Measurements from ENCODE around the gene FOXR1. TPM values are rescaled to one million over a fixed set of nuclear protein-coding genes. Genes with fewer than 3 reads are reported as not detected.

Gene FOXR1
- total RNA-seq, 2 donors from 2014 or later: 0.98 TPM; not detected in 1

Other genes with a start within 250 kb of the FOXR1 start
- 100 to 1,000 TPM; 149 to 209 TPM for gene DDX6, start 180.6 kb upstream of the FOXR1 start, total RNA-seq
- 10 to 100 TPM in 1 of 2 donors, 1 to 10 TPM in 1; 8.0 to 20.2 TPM for gene CXCR5, start 87.9 kb upstream of the FOXR1 start, total RNA-seq
- 10 to 100 TPM; 30.2 to 49.6 TPM for gene BCL9L, start 45.8 kb upstream of the FOXR1 start, total RNA-seq
- 1 to 10 TPM in 1 of 2 donors, under 1 TPM in 1; 0.43 to 7.1 TPM for gene UPK2, start 15.5 kb upstream of the FOXR1 start, total RNA-seq
- gene CENATAC, start 26.4 kb downstream of the FOXR1 start, total RNA-seq: 10 to 100 TPM; 38.9 to 44.8 TPM
- 1,000 to 10,000 TPM; 1,597 to 2,232 TPM for gene RPS25, start 46.6 kb downstream of the FOXR1 start, total RNA-seq
- 10 to 100 TPM; 75.2 to 77.6 TPM for gene TRAPPC4, start 47.0 kb downstream of the FOXR1 start, total RNA-seq
- 10 to 100 TPM; 28.1 to 36.8 TPM for gene SLC37A4, start 59.1 kb downstream of the FOXR1 start, total RNA-seq
- gene HYOU1, start 85.4 kb downstream of the FOXR1 start, total RNA-seq: 100 to 1,000 TPM in 1 of 2 donors, 10 to 100 TPM in 1; 67.7 to 117 TPM
- 10 to 100 TPM; 31.7 to 33.7 TPM for gene VPS11, start 96.1 kb downstream of the FOXR1 start, total RNA-seq
- 10 to 100 TPM; 15.7 to 26.3 TPM for gene HMBS, start 113.1 kb downstream of the FOXR1 start, total RNA-seq
- 10 to 100 TPM; 57.6 to 85.7 TPM for gene DPAGT1, start 130.1 kb downstream of the FOXR1 start, total RNA-seq
- 10 to 100 TPM; 16.5 to 26.4 TPM for gene C2CD2L, start 135.6 kb downstream of the FOXR1 start, total RNA-seq
- gene HINFP, start 149.8 kb downstream of the FOXR1 start, total RNA-seq: 10 to 100 TPM; 41.6 to 47.5 TPM
- gene ABCG4, start 177.3 kb downstream of the FOXR1 start, total RNA-seq: not detected
- 10 to 100 TPM in 1 of 2 donors, 1 to 10 TPM in 1; 9.7 to 10.3 TPM for gene NLRX1, start 197.0 kb downstream of the FOXR1 start, total RNA-seq
- under 1 TPM in 1 of 2 donors, not detected in 1; 0.19 TPM for gene NHERF4, start 213.7 kb downstream of the FOXR1 start, total RNA-seq
- 10 to 100 TPM; 35.9 to 41.7 TPM for gene CBL, start 234.6 kb downstream of the FOXR1 start, total RNA-seq

Data from activated T-helper 17 cell treated with anti-CD3 and anti-CD28 coated beads, Interleukin-2, amount 50 U/mL, for 72 hours (primary cell).